Transverse colon (tissue), 4 donors: ENCODE data around the gene LTBP2. TPM values are rescaled to one million over a fixed set of nuclear protein-coding genes. Genes with fewer than 3 reads are reported as not detected.

Experiments
- DNase-seq: peaks from one replicate; pipeline ENCODE4 v3.0.0-alpha.2; 2019
- H3K27ac ChIP-seq, 4 donors: fragments of 200-600 bp; sonication (generic); 2 replicates each; pipeline ENCODE4 v1.5.1; 2016 to 2018; ENCODE audit warnings: inconsistent platforms in 4 of 4
- H3K27me3 ChIP-seq: fragments of 200-600 bp; sonication (generic); 2 replicates; pipeline ENCODE4 v1.5.1; 2017; ENCODE audit warnings: inconsistent platforms
- H3K36me3 ChIP-seq, 4 donors: fragments of 200-600 bp; sonication (generic); 2 replicates each; pipeline ENCODE4 v1.5.1; 2017 to 2019; ENCODE audit warnings: inconsistent platforms in 4 of 4
- H3K4me1 ChIP-seq, 4 donors: fragments of 200-600 bp; sonication (generic); 2 replicates each; pipeline ENCODE4 v1.5.1; 2017 to 2020; ENCODE audit warnings: inconsistent platforms in 4 of 4
- H3K4me3 ChIP-seq, 4 donors: fragments of 200-600 bp; sonication (generic); 1 replicate in 1 of 4; 2 replicates in 3 of 4; pipeline versions ENCODE4 v1.5.1 to v1.6.1; 2017 to 2019; ENCODE audit warnings: inconsistent platforms in 4 of 4
- H3K9me3 ChIP-seq, 2 donors: fragments of 200-600 bp; sonication (generic); 2 replicates each; pipeline ENCODE4 v1.5.1; 2017 to 2019; ENCODE audit warnings: inconsistent platforms in 2 of 2
- CTCF ChIP-seq, 5 experiments: fragments of 200-600 bp in 3 of 5; fragments of 450-650 bp in 2 of 5; sonication (generic) in 3 of 5; IDR thresholded peaks; 1 replicate in 2 of 5; 2 replicates in 3 of 5; pipeline ENCODE4 v1.5.1; 2016 to 2017; ENCODE audit warnings: antibody characterized with exemption in 5 of 5, inconsistent platforms in 3 of 5, mild to moderate bottlenecking in 2 of 5, moderate library complexity in 1 of 5
- EP300 ChIP-seq: sonication (generic); formaldehyde crosslinking; IDR thresholded peaks from one replicate; pipeline ENCODE4 v1.6.1; 2017; ENCODE audit warnings: antibody characterized with exemption, low read depth
- POLR2A ChIP-seq: fragments of 450-650 bp; IDR thresholded peaks from one replicate; pipeline ENCODE4 v1.6.1; 2016; ENCODE audit warnings: antibody characterized with exemption, mild to moderate bottlenecking, moderate library complexity
- POLR2AphosphoS5 ChIP-seq, 3 donors: sonication (generic); formaldehyde crosslinking; IDR thresholded peaks; one replicate each; pipeline ENCODE4 v1.6.1; 2016; ENCODE audit warnings: antibody characterized with exemption in 3 of 3
- WGBS, 2 donors: methylation state at CpG; one replicate each; pipeline ENCODE4 v1.1.5; 2018; ENCODE audit warnings: low coverage in 1 of 2; 5-methylcytosine and 5-hydroxymethylcytosine counted together
- in situ Hi-C, 4 donors: fragments of 200-750 bp; cut with MboI; loops; one replicate each; pipeline versions ENCODE4 v1.15.0 to v1.15.1; 2017; ENCODE audit warnings: low sequenced_read_pairs in 3 of 4, low pct_ligation_motif_present in 1 of 4, low pct_unique_long_range_greater_than_20kb in 1 of 4
- intact Hi-C: fragments of 100-400 bp; cut with DNase I; formaldehyde crosslinking; loops from one replicate; pipeline ENCODE4 v1.15.1; 2023; ENCODE audit warnings: low total_unique reads
- total RNA-seq, 4 donors: library from RNA; depleted of rRNA; stranded (reverse); fragments of >200 nt; gene quantifications; one replicate each; pipeline ENCODE4 v1.1.0, GENCODE V29; 2016

The LTBP2 gene
- total RNA-seq, 4 donors from 2014 or later: 9.7 to 15.3 (median 11.9) TPM

- DNase-seq: no peak
- H3K4me1 ChIP-seq: no peaks in the 10 kb centered on the region
- H3K36me3 ChIP-seq: no peaks in the 10 kb centered on the region
- no peaks in the 10 kb centered on the region for H3K27me3 ChIP-seq
- TF ChIP-seq EP300 (no peak), POLR2A (no peak), POLR2AphosphoS5 (IDR thresholded peaks at IDR 0.05) (no peak), CTCF (IDR thresholded peaks at IDR 0.05) (no peak)
- intact Hi-C loops (loop anchor here (5.0 kb wide), 1 partner anchor 104 kb away; no protein-coding TSS in a partner anchor), in situ Hi-C loops (no loop called here)
- no peak overlapping the region for H3K4me3 ChIP-seq
- WGBS, 2 donors: 84% methylated on average over 12 of the region's 14 CpGs; no CpG with 5 or more reads in 1 of the 2 donors
- no peaks in the 10 kb centered on the region for H3K9me3 ChIP-seq
- no peak overlapping the region for H3K27ac ChIP-seq
These were observed 108.6 kb downstream of the LTBP2 start for GRCh38 chr14:74503291-74503937.

- H3K27ac ChIP-seq: no peak overlapping the region
- no peak overlapping the region for H3K4me3 ChIP-seq
- in situ Hi-C loops (no loop called here), intact Hi-C loops (loop anchor here (5.0 kb wide), 1 partner anchor 105 kb away; no protein-coding TSS in a partner anchor)
- no peak for DNase-seq
- H3K9me3 ChIP-seq: no peaks in the 10 kb centered on the region
- no peaks in the 10 kb centered on the region for H3K27me3 ChIP-seq
- no peak for TF ChIP-seq POLR2AphosphoS5 (IDR thresholded peaks at IDR 0.05)
- no peak for TF ChIP-seq EP300
- no peak for TF ChIP-seq POLR2A
- peak; percentile 6 to 35 (median 29) for TF ChIP-seq CTCF (IDR thresholded peaks at IDR 0.05)
- H3K4me1 ChIP-seq: no peaks in the 10 kb centered on the region
- 73% methylated on average over 21 of the region's 21 CpGs; no CpG with 5 or more reads in 1 of the 2 donors for WGBS, 2 donors
- H3K36me3 ChIP-seq: no peaks in the 10 kb centered on the region
These were observed 109.6 kb downstream of the LTBP2 start for GRCh38 chr14:74502236-74503019.

- intact Hi-C loops (loop anchor here (5.0 kb wide), 1 partner anchor 106 kb away; no protein-coding TSS in a partner anchor), in situ Hi-C loops (no loop called here)
- no peak for DNase-seq
- H3K4me3 ChIP-seq: no peak overlapping the region
- WGBS, 2 donors: 67 to 96% methylated on average over 4 to 5 of the region's 5 CpGs
- no peaks in the 10 kb centered on the region for H3K27me3 ChIP-seq
- H3K9me3 ChIP-seq: no peaks in the 10 kb centered on the region
- no peaks in the 10 kb centered on the region for H3K36me3 ChIP-seq
- no peak overlapping the region for H3K27ac ChIP-seq
- no peaks in the 10 kb centered on the region for H3K4me1 ChIP-seq
- TF ChIP-seq POLR2AphosphoS5 (IDR thresholded peaks at IDR 0.05): no peak
- no peak for TF ChIP-seq POLR2A
- no peak for TF ChIP-seq EP300
- no peak for TF ChIP-seq CTCF (IDR thresholded peaks at IDR 0.05)
These were observed 110.3 kb downstream of the LTBP2 start for GRCh38 chr14:74501691-74502090.

- no peaks in the 10 kb centered on the region for H3K36me3 ChIP-seq
- H3K4me1 ChIP-seq: no peaks in the 10 kb centered on the region
- H3K27me3 ChIP-seq: no peaks in the 10 kb centered on the region
- peak; percentile 46 for DNase-seq
- intact Hi-C loops (loop anchor here (5.0 kb wide), 1 partner anchor 106 kb away; no protein-coding TSS in a partner anchor), in situ Hi-C loops (no loop called here)
- TF ChIP-seq CTCF (IDR thresholded peaks at IDR 0.05) (peak; percentile 15 to 50 (median 36)), EP300 (no peak)
- H3K4me3 ChIP-seq: no peak overlapping the region
- no peaks in the 10 kb centered on the region for H3K9me3 ChIP-seq
- H3K27ac ChIP-seq: no peak overlapping the region
- WGBS, 2 donors: 66% methylated on average over 16 of the region's 16 CpGs; no CpG with 5 or more reads in 1 of the 2 donors
These were observed 110.9 kb downstream of the LTBP2 start for GRCh38 chr14:74501135-74501614.
